ENCODE measurements around the gene TMEM126A. TPM values are rescaled to one million over a fixed set of nuclear protein-coding genes. Genes with fewer than 3 reads are reported as not detected.
A peak's percentile ranks its signal among the peaks of the same experiment; 100 is the strongest.

Gene TMEM126A
- total RNA-seq, 1 donor from 2014 or later, result 47.2 TPM

- DNase-seq (ENCODE audit: low read depth) (peak; percentile 92), FAIRE-seq (peak; percentile 49)
- Histone ChIP-seq H2AFZ (ENCODE audit: low read depth, low read length) (peak within 1 kb of the TSS; percentile 98), H3K4me2 (ENCODE audit: low read length) (peak within 1 kb of the TSS; percentile 98), H3K4me1 (ENCODE audit: insufficient read depth, low read length) (peaks cover 13% of the 10 kb centered on the region), H3K9ac (ENCODE audit: low read length) (peak within 1 kb of the TSS; percentile 88), H3K27me3 (ENCODE audit: insufficient read depth, low read length) (no peaks in the 10 kb centered on the region), H4K20me1 (ENCODE audit: insufficient read depth, low read length) (no peaks in the 10 kb centered on the region), H3K4me3 (ENCODE audit: insufficient read depth, low read depth, low read length) (peak within 1 kb of the TSS; percentile 99), H3K36me3 (ENCODE audit: insufficient read depth, low read length) (no peaks in the 10 kb centered on the region), H3K27ac (ENCODE audit: low read depth, low read length) (peak within 1 kb of the TSS; percentile 75), H3K9me3 (ENCODE audit: insufficient read depth, low read depth, low read length) (no peaks in the 10 kb centered on the region), H3K79me2 (ENCODE audit: insufficient read depth, low read length) (peaks cover 40% of the 10 kb centered on the region)
- no peaks in the 10 kb centered on the region for H3K9me3 Mint-ChIP-seq (ENCODE audit: unreplicated experiment)
- H3K4me3 Mint-ChIP-seq (ENCODE audit: unreplicated experiment), result peak within 1 kb of the TSS; percentile 98
- TF ChIP-seq EZH2 (IDR thresholded peaks at IDR 0.05; ENCODE audit: insufficient read depth, low read length), result no peak
- TF ChIP-seq, protein P1, sequence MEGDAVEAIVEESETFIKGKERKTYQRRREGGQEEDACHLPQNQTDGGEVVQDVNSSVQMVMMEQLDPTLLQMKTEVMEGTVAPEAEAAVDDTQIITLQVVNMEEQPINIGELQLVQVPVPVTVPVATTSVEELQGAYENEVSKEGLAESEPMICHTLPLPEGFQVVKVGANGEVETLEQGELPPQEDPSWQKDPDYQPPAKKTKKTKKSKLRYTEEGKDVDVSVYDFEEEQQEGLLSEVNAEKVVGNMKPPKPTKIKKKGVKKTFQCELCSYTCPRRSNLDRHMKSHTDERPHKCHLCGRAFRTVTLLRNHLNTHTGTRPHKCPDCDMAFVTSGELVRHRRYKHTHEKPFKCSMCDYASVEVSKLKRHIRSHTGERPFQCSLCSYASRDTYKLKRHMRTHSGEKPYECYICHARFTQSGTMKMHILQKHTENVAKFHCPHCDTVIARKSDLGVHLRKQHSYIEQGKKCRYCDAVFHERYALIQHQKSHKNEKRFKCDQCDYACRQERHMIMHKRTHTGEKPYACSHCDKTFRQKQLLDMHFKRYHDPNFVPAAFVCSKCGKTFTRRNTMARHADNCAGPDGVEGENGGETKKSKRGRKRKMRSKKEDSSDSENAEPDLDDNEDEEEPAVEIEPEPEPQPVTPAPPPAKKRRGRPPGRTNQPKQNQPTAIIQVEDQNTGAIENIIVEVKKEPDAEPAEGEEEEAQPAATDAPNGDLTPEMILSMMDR (IDR thresholded peaks at IDR 0.05; ENCODE audit: insufficient read depth, low read depth, low read length), result no peak
- H3K36me3 Mint-ChIP-seq (ENCODE audit: low read depth, unreplicated experiment), result no peaks in the 10 kb centered on the region
- peak within 1 kb of the TSS; percentile 98 for H3K27ac Mint-ChIP-seq (ENCODE audit: unreplicated experiment)
- no peaks in the 10 kb centered on the region for H3K27me3 Mint-ChIP-seq (ENCODE audit: low read depth, unreplicated experiment)
- H3K4me1 Mint-ChIP-seq (ENCODE audit: low read depth, unreplicated experiment), result peaks cover 16% of the 10 kb centered on the region
Observed at GRCh38 chr11:85627998-85628770, 19.6 kb upstream of the TMEM126A start, which contains the start of gene TMEM126B. TSS of gene TMEM126B (plus strand) at chr11:85628593. CDS start at chr11:85628608, 15 bp downstream.

DNA sequence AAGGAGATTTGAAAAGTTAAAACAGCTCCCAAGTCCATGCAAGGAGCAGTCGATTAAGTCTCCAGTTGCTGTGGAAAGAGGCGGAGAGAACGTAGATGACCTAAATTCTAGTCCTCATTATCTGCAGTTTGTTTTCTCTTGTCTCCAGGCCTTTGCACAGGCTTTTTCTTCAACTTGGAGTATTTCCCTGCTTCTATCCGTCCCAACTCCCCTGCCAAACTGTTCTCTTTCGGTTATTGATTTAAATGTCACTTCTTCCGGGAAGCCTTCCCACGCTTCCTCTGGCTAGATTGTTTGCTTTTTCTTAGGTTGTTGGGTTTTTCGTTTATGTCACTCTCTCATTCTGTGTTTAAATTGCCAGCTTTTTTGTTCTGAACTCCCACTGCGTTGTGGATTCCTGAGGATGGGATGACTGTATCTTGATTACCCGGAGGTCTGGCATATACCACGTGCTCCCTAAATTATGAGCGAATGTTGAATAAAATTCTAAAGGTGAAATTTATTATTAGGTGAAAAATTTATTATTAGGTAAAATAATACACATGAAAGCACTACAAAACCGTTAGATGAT is 18.9 kb upstream of the TMEM126A start:
- Mint-ChIP-seq H3K4me3 (ENCODE audit: unreplicated experiment) (peak overlapping the region; percentile 98), H3K36me3 (ENCODE audit: low read depth, unreplicated experiment) (no peaks in the 10 kb centered on the region), H3K9me3 (ENCODE audit: unreplicated experiment) (no peaks in the 10 kb centered on the region), H3K27me3 (ENCODE audit: low read depth, unreplicated experiment) (no peaks in the 10 kb centered on the region), H3K4me1 (ENCODE audit: low read depth, unreplicated experiment) (peaks cover 16% of the 10 kb centered on the region), H3K27ac (ENCODE audit: unreplicated experiment) (peak overlapping the region; percentile 98)
- H3K4me2 ChIP-seq (ENCODE audit: low read length), result peak overlapping the region; percentile 98
- peak overlapping the region; percentile 79 for H2AFZ ChIP-seq (ENCODE audit: low read depth, low read length)
- peak overlapping the region; percentile 99 for H3K4me3 ChIP-seq (ENCODE audit: insufficient read depth, low read depth, low read length)
- H3K4me1 ChIP-seq (ENCODE audit: insufficient read depth, low read length), result peaks cover 13% of the 10 kb centered on the region
- H3K27ac ChIP-seq (ENCODE audit: low read depth, low read length), result peak overlapping the region; percentile 59
- H4K20me1 ChIP-seq (ENCODE audit: insufficient read depth, low read length), result no peaks in the 10 kb centered on the region
- FAIRE-seq (peak; percentile 47), DNase-seq (ENCODE audit: low read depth) (no peak)
- no peaks in the 10 kb centered on the region for H3K27me3 ChIP-seq (ENCODE audit: insufficient read depth, low read length)
- H3K9me3 ChIP-seq (ENCODE audit: insufficient read depth, low read depth, low read length), result no peaks in the 10 kb centered on the region
- TF ChIP-seq, protein P1 (IDR thresholded peaks at IDR 0.05; ENCODE audit: insufficient read depth, low read depth, low read length), result no peak
- TF ChIP-seq EZH2 (IDR thresholded peaks at IDR 0.05; ENCODE audit: insufficient read depth, low read length), result no peak
- no peaks in the 10 kb centered on the region for H3K36me3 ChIP-seq (ENCODE audit: insufficient read depth, low read length)
- peaks cover 40% of the 10 kb centered on the region for H3K79me2 ChIP-seq (ENCODE audit: insufficient read depth, low read length)
- H3K9ac ChIP-seq (ENCODE audit: low read length), result peak overlapping the region; percentile 88

All from astrocyte (in vitro differentiated cells and primary cell).